Thoracic aorta (tissue), 2 donors: Measurements from ENCODE around the gene NDUFC2. TPM values are rescaled to one million over a fixed set of nuclear protein-coding genes. Genes with fewer than 3 reads are reported as not detected.
"Not testable (repeated sequence)": the region's sequence is repeated elsewhere in the genome, so short reads cannot be mapped to it uniquely, and the experiment has no call there.

Experiments used
- ATAC-seq: fragments of 150-250 bp; one replicate; pipeline ENCODE4 v1.8.0; 2017; ENCODE audit warnings: low read depth; ENCODE audit not compliant: insufficient number of reproducible peaks, low FRiP score
- DNase-seq: peaks from one replicate; pipeline ENCODE4 v3.0.0-alpha.2; 2020; ENCODE audit warnings: low spot score
- H3K27ac ChIP-seq, 2 donors: fragments of 200-600 bp; sonication (generic); 1 replicate in 1 of 2; 2 replicates in 1 of 2; pipeline ENCODE4 v1.5.1; 2016; ENCODE audit warnings: mild to moderate bottlenecking in 2 of 2, moderate library complexity in 2 of 2
- H3K27me3 ChIP-seq: fragments of 200-600 bp; sonication (generic); replicated peaks from 2 replicates; pipeline ENCODE4 v1.6.0; 2016; ENCODE audit warnings: mild to moderate bottlenecking; ENCODE audit not compliant: insufficient read depth
- H3K36me3 ChIP-seq: fragments of 200-600 bp; sonication (generic); one replicate; pipeline ENCODE4 v1.5.1; 2016
- H3K4me1 ChIP-seq, 2 donors: fragments of 200-600 bp; sonication (generic); 1 replicate in 1 of 2; 2 replicates in 1 of 2; pipeline versions ENCODE4 v1.5.1 to v1.6.0; 2016; ENCODE audit warnings: low read depth in 2 of 2, mild to moderate bottlenecking in 1 of 2; ENCODE audit not compliant: control insufficient read depth in 1 of 2
- H3K4me3 ChIP-seq: fragments of 200-600 bp; sonication (generic); 2 replicates; pipeline ENCODE4 v1.5.1; 2016; ENCODE audit warnings: mild to moderate bottlenecking
- H3K9me3 ChIP-seq: fragments of 200-600 bp; sonication (generic); 2 replicates; pipeline ENCODE4 v1.5.1; 2016
- total RNA-seq, 2 donors: library from RNA; depleted of rRNA; stranded (reverse); fragments of >200 nt; gene quantifications; one replicate each; pipeline versions ENCODE4 v1.1.0 to v1.2.3, GENCODE V29; 2016
- TF ChIP-seq, protein P1 (sequence below): fragments of 200-600 bp; sonication (generic); IDR thresholded peaks from one replicate; pipeline ENCODE4 v1.5.1; 2019; ENCODE audit warnings: antibody characterized with exemption

NDUFC2 gene
- total RNA-seq, 2 donors from 2014 or later: 42.4 to 62.0 TPM

GRCh38 chr11:78044706-78045105, 35.0 kb downstream of the NDUFC2 start:
- peaks cover 8 to 20% of the 10 kb centered on the region in 2 donors for H3K4me1 ChIP-seq
- DNase-seq: no peak
- ATAC-seq: no peak

DNA sequence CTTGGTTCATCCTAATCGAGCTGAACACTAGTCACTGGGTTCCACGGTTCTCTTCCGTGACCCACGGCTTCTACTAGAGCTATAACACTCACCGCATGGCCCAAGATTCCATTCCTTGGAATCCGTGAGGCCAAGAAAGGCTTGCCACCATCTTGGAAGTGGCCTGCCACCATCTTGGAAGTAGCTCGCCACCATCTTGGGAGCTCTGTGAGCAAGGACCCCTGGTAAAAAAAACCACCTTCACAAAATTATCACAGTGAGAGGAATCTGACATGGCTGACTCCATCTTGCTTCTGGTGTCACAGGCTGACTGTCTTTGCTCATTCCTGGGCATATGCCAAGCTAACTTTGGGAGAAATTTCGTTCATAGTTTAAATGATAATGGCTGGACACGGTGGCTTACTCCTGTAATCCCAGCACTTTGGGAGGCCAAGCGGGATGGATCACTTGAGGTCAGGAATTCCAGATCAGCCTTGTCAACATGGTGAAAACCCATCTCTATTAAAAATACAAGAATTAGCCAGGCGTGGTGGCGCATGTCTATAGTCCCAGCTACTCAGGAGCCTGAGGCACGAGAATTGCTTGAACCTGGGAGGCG, 37.7 kb downstream of the NDUFC2 start:
- Histone ChIP-seq H3K27me3 (no peaks in the 10 kb centered on the region), H3K27ac (no peak overlapping the region), H3K4me1 (peaks cover 8 to 24% of the 10 kb centered on the region in 2 donors), H3K9me3 (no peaks in the 10 kb centered on the region), H3K4me3 (no peak overlapping the region), H3K36me3 (no peaks in the 10 kb centered on the region)
- no peak for DNase-seq
- TF ChIP-seq, protein P1, sequence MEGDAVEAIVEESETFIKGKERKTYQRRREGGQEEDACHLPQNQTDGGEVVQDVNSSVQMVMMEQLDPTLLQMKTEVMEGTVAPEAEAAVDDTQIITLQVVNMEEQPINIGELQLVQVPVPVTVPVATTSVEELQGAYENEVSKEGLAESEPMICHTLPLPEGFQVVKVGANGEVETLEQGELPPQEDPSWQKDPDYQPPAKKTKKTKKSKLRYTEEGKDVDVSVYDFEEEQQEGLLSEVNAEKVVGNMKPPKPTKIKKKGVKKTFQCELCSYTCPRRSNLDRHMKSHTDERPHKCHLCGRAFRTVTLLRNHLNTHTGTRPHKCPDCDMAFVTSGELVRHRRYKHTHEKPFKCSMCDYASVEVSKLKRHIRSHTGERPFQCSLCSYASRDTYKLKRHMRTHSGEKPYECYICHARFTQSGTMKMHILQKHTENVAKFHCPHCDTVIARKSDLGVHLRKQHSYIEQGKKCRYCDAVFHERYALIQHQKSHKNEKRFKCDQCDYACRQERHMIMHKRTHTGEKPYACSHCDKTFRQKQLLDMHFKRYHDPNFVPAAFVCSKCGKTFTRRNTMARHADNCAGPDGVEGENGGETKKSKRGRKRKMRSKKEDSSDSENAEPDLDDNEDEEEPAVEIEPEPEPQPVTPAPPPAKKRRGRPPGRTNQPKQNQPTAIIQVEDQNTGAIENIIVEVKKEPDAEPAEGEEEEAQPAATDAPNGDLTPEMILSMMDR: no peak
- ATAC-seq: no peak

More at GRCh38 chr11:78044706-78045105, 35.0 kb downstream of the NDUFC2 start:
- Histone ChIP-seq H3K36me3 (no peaks in the 10 kb centered on the region), H3K9me3 (no peaks in the 10 kb centered on the region), H3K27me3 (no peaks in the 10 kb centered on the region), H3K4me3 (no peak overlapping the region), H3K27ac (no peak overlapping the region)
- TF ChIP-seq, protein P1: no peak

DNA sequence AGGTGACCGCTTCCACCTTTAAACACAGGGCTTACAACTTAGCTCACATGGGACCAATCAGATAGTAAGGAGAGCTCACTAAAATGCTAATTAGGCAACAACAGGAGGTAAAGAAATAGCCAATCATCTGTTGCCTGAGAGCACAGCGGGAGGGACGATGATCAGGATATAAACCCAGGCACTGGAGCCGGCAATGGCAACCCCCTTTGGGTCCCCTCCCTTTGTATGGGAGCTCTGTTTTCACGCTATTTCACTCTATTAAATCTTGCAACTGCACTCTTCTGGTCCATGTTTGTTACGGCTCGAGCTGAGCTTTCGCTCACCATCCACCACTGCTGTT, 38.3 kb downstream of the NDUFC2 start:
- ATAC-seq, H3K27me3 ChIP-seq, DNase-seq: not testable (repeated sequence)

GRCh38 chr11:78040691-78041379, 38.8 kb downstream of the NDUFC2 start:
- H3K4me1 ChIP-seq: peaks cover 7 to 23% of the 10 kb centered on the region in 2 donors
- no peaks in the 10 kb centered on the region for H3K36me3 ChIP-seq
- peak overlapping the region; percentile 86 to 96 for H3K27ac ChIP-seq
- no peaks in the 10 kb centered on the region for H3K9me3 ChIP-seq
- DNase-seq: no peak
- no peak for ATAC-seq
- H3K4me3 ChIP-seq: no peak overlapping the region
- H3K27me3 ChIP-seq: no peaks in the 10 kb centered on the region
- TF ChIP-seq, protein P1: no peak

More for the DNA sequence above, 38.3 kb downstream of the NDUFC2 start:
- not testable (repeated sequence) for H3K9me3 ChIP-seq, H3K4me3 ChIP-seq, H3K36me3 ChIP-seq
- Histone ChIP-seq H3K4me1 (peaks cover 8 to 24% of the 10 kb centered on the region in 2 donors), H3K27ac (peak overlapping the region in 1 of 2 donors; percentile 86)

DNA sequence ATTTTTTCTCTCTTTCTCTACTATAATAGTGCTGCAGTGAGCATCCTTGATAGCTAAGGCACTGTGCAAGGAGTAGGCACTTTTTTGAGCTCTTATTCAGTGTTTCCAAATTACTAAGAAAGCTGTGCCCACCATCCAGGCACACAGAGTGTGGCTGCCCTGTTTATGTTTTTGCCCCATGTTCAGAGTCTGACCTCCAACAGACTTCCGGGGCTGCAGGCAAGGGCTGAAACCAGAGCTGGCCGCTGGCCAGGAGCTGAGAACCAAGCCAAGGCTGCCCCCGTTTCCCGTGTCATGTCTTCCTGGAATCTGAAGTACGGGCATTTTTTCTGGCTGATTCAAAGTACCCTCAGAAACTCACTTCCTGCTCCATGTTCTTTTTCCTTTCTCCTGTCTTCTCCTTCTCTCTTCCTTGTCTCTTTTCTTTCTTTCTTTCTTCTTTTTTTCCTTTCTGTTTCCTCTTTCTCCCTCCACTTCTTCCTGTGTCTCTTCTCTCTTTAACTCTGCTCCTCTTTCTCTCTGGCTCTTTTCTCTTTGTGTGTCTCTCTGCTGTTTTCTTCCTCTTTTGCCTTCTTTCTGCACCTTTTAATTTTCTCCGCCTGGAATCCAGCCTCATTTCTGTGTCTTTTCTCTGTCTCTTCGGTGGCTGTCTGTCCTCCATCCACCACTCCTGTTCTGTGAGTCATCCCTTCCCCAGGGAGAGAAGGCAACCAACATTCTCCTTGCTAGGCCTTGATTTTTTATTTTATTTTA, 39.6 kb downstream of the NDUFC2 start:
- TF ChIP-seq, protein P1: no peak
- Histone ChIP-seq H3K36me3 (no peaks in the 10 kb centered on the region), H3K27me3 (no peaks in the 10 kb centered on the region), H3K9me3 (no peaks in the 10 kb centered on the region), H3K4me1 (peaks cover 3 to 18% of the 10 kb centered on the region in 2 donors), H3K27ac (peak overlapping the region; percentile 86 to 96), H3K4me3 (peak overlapping the region; percentile 59)
- ATAC-seq: peak; percentile 77
- peak; percentile 46 for DNase-seq
